ENCODE measurements around the gene KLHL5.

KLHL5 gene

DNA sequence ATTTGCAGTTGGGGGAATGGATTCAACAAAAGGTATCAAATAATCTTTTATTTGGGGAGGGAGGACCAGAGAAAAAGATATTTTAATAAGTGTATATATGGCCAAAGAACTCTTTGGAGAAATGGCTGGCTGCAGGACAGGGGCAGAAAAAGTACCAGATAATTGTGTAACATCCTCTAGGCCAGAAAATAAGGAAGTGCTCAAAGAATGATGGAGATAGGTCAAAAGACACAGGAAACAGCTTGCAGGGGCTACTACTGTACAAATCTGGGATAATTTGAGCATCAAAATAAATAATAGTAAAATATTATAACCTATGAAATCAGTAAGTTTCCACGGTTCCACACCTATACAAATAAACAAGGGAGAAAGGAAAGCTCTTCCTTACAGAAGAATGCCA is 34.8 kb downstream of the KLHL5 start:
- DNase-seq (ENCODE audit: low read depth, low spot score): no peak
- Histone ChIP-seq H3K4me3 (no peak overlapping the region), H3K9me3 (ENCODE audit: low read depth, low read length) (no peaks in the 10 kb centered on the region), H3K9ac (ENCODE audit: insufficient read length) (no peak overlapping the region), H3K36me3 (ENCODE audit: insufficient read depth, low read length) (no peaks in the 10 kb centered on the region), H3K27ac (no peak overlapping the region)
- TF ChIP-seq EZH2 (IDR thresholded peaks at IDR 0.05) (no peak), FOXP2 (optimal IDR thresholded peaks at IDR 0.05; ENCODE audit: control extremely low read depth, extremely low read length, insufficient read depth) (no peak), POLR2AphosphoS5 (IDR thresholded peaks at IDR 0.05; ENCODE audit: borderline replicate concordance, low read depth, low read length) (no peak)

DNA sequence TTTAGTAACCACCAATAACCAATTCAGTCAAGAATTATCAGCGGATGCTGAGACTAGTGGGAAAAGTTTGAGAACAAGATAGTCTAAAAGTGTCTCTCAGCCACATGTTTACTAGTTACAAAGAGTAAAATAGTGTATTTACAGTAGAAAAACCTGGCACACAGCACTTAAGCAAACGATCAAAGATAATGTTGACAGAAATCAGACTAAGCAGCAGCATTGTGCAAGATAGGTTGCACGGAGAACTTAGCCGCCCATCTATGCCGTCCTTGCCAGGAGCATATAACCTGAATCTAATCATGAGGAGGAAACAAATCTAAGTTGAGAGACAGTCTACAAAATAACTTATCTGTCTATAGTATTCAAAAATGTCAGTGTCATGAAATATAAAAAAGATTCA is 35.3 kb downstream of the KLHL5 start:
- no peaks in the 10 kb centered on the region for H3K9me3 ChIP-seq (ENCODE audit: low read depth, low read length)
- TF ChIP-seq FOXP2 (optimal IDR thresholded peaks at IDR 0.05; ENCODE audit: control extremely low read depth, extremely low read length, insufficient read depth) (no peak), POLR2AphosphoS5 (IDR thresholded peaks at IDR 0.05; ENCODE audit: borderline replicate concordance, low read depth, low read length) (no peak), EZH2 (IDR thresholded peaks at IDR 0.05) (no peak)
- DNase-seq (ENCODE audit: low read depth, low spot score): no peak

DNA sequence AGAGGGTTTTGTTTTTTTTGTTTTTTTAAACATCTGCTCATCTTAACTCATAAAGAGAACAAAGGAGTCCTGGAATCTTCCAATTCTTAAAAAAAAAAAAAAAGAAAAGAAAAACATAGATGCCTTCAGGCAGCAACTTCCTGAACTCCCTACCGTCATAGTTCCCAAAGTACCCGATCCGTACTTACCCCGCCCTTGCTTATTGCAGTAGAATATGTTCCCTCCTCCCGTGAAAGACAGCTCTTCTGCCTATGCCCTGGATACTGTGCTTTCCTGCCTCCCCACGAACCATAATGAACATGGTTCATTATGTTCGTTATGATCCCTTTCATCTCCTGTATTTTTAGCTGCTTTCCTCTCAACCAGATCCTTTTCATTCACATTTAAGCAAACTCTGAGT is 40.3 kb downstream of the KLHL5 start:
- Histone ChIP-seq H3K27ac (no peak overlapping the region), H3K9ac (ENCODE audit: insufficient read length) (no peak overlapping the region), H3K36me3 (ENCODE audit: insufficient read depth, low read length) (no peaks in the 10 kb centered on the region), H3K4me3 (no peak overlapping the region), H3K9me3 (ENCODE audit: low read depth, low read length) (no peaks in the 10 kb centered on the region)
- no peak for TF ChIP-seq FOXP2 (optimal IDR thresholded peaks at IDR 0.05; ENCODE audit: control extremely low read depth, extremely low read length, insufficient read depth)
- no peak for TF ChIP-seq POLR2AphosphoS5 (IDR thresholded peaks at IDR 0.05; ENCODE audit: borderline replicate concordance, low read depth, low read length)
- TF ChIP-seq EZH2 (IDR thresholded peaks at IDR 0.05): no peak
- no peak for DNase-seq (ENCODE audit: low read depth, low spot score)

More for the DNA sequence above, 35.3 kb downstream of the KLHL5 start:
- H3K9ac ChIP-seq (ENCODE audit: insufficient read length): no peak overlapping the region
- no peaks in the 10 kb centered on the region for H3K36me3 ChIP-seq (ENCODE audit: insufficient read depth, low read length)
- H3K27ac ChIP-seq: no peak overlapping the region
- H3K4me3 ChIP-seq: no peak overlapping the region

DNA sequence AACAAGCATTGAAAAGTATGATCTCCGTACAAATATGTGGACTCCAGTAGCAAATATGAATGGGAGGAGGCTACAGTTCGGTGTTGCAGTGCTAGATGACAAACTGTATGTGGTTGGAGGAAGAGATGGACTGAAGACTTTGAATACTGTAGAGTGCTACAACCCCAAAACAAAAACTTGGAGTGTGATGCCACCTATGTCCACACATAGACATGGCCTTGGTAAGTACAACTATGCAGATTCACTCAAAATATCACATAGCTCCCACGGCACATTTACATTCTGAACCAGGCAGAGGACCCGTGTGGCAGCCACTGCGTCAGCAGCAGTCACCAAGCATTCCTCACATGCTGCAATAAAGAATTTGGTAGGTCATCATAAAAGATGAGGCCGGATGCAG is 41.3 kb downstream of the KLHL5 start:
- DNase-seq (ENCODE audit: low read depth, low spot score): no peak
- H3K27ac ChIP-seq: no peak overlapping the region
- TF ChIP-seq EZH2 (IDR thresholded peaks at IDR 0.05) (no peak), FOXP2 (optimal IDR thresholded peaks at IDR 0.05; ENCODE audit: control extremely low read depth, extremely low read length, insufficient read depth) (no peak), POLR2AphosphoS5 (IDR thresholded peaks at IDR 0.05; ENCODE audit: borderline replicate concordance, low read depth, low read length) (no peak)
- no peaks in the 10 kb centered on the region for H3K36me3 ChIP-seq (ENCODE audit: insufficient read depth, low read length)
- H3K9me3 ChIP-seq (ENCODE audit: low read depth, low read length): no peaks in the 10 kb centered on the region
- H3K9ac ChIP-seq (ENCODE audit: insufficient read length): no peak overlapping the region
- no peak overlapping the region for H3K4me3 ChIP-seq

DNA sequence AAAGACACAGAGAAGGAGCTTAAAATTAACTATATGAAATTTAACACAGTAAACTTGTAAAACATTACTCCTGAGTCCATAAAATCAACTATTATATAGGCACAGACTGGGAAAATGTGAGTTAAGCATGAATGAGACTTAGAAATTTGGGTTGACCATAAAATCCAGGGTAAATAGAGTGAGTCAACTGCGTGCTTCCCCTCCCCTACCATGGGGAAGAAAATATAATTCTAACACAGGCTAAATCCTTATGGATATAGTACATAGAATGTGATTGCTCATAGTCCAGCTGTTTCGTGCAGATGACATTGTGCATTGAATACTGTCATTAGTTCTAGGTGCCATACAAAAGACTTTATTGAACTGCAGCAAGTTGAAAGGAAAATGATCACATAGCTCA is 42.2 kb downstream of the KLHL5 start:
- TF ChIP-seq FOXP2 (optimal IDR thresholded peaks at IDR 0.05; ENCODE audit: control extremely low read depth, extremely low read length, insufficient read depth) (no peak), POLR2AphosphoS5 (IDR thresholded peaks at IDR 0.05; ENCODE audit: borderline replicate concordance, low read depth, low read length) (no peak), EZH2 (IDR thresholded peaks at IDR 0.05) (no peak)
- DNase-seq (ENCODE audit: low read depth, low spot score): no peak
- H3K9ac ChIP-seq (ENCODE audit: insufficient read length): no peak overlapping the region
- H3K36me3 ChIP-seq (ENCODE audit: insufficient read depth, low read length): no peaks in the 10 kb centered on the region
- H3K4me3 ChIP-seq: no peak overlapping the region
- H3K9me3 ChIP-seq (ENCODE audit: low read depth, low read length): no peaks in the 10 kb centered on the region
- H3K27ac ChIP-seq: no peak overlapping the region

DNA sequence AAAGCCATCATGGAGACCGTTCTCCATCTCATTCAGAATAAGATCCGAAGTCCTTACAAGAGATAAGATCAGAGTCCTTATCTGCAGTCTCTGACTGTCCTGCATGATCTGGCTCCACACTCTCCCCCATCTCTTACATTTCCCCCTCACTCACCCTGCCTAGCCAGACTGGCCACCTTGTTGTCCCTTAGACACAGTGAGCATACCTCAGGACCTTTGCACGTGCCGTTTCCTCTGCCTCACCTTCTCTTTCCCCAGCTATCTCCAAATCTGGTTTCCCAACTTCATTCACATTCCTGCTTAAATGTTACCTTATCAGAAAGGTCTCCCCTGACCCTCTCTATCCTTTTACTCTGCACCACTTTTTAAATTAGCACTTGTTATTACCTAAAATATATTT is 44.0 kb downstream of the KLHL5 start:
- DNase-seq (ENCODE audit: low read depth, low spot score): no peak
- no peaks in the 10 kb centered on the region for H3K36me3 ChIP-seq (ENCODE audit: insufficient read depth, low read length)
- no peak overlapping the region for H3K9ac ChIP-seq (ENCODE audit: insufficient read length)
- no peaks in the 10 kb centered on the region for H3K9me3 ChIP-seq (ENCODE audit: low read depth, low read length)
- H3K4me3 ChIP-seq: no peak overlapping the region
- no peak overlapping the region for H3K27ac ChIP-seq
- TF ChIP-seq EZH2 (IDR thresholded peaks at IDR 0.05) (no peak), FOXP2 (optimal IDR thresholded peaks at IDR 0.05; ENCODE audit: control extremely low read depth, extremely low read length, insufficient read depth) (no peak), POLR2AphosphoS5 (IDR thresholded peaks at IDR 0.05; ENCODE audit: borderline replicate concordance, low read depth, low read length) (no peak)

DNA sequence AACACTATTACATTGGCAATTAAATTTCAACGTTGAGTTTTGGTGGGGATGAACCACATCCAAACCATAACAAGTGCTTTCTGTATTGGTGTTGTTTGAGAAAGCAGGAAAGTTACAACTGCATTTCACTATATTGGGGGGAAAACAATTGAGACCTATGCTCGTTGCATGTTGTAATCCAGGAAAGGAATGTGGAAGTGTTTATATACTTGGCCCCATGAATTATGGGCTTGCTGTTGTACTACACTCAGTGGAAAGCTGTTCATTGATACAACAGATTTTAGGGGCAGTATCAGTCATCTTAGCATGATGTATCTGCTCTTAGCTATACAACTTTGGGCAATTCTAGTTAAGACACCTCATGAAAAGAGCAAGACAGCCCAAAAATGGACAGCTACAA is 52.4 kb downstream of the KLHL5 start:
- Histone ChIP-seq H3K9ac (ENCODE audit: insufficient read length) (no peak overlapping the region), H3K9me3 (ENCODE audit: low read depth, low read length) (no peaks in the 10 kb centered on the region), H3K4me3 (no peak overlapping the region), H3K36me3 (ENCODE audit: insufficient read depth, low read length) (no peaks in the 10 kb centered on the region), H3K27ac (no peak overlapping the region)
- DNase-seq (ENCODE audit: low read depth, low spot score): no peak
- no peak for TF ChIP-seq EZH2 (IDR thresholded peaks at IDR 0.05)
- TF ChIP-seq FOXP2 (optimal IDR thresholded peaks at IDR 0.05; ENCODE audit: control extremely low read depth, extremely low read length, insufficient read depth): no peak
- no peak for TF ChIP-seq POLR2AphosphoS5 (IDR thresholded peaks at IDR 0.05; ENCODE audit: borderline replicate concordance, low read depth, low read length)

DNA sequence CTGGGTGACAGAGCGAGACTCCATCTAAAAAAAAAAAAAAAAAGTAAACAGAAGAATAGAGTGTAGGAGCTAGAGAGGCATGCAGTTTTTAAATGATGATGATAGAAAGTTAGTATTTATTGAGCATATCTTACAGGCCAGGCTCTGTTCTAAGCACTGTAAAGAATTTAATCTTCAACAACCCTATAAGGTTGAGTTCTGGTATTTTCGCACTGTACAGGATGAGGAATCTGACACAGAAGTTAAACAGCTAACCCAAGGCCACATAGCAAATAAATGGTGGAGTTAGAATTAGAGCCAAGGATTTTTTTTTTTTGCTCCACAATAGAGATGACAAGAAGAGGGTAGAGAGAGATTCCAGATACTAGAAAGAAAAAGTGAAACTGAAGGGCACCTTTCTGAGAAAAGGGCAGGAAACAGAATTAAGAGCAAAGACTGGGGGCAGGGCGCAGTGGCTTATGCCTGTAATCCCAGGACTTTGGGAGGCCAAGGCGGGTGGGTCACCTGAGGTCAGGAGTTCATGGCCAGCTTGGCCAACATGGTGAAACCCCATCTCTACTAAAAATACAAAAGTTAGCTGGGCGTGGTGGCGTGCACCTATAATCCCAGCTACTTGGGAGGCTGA is 56.1 kb downstream of the KLHL5 start:
- no peak for DNase-seq (ENCODE audit: low read depth, low spot score)
- Histone ChIP-seq H3K27ac (no peak overlapping the region), H3K9ac (ENCODE audit: insufficient read length) (no peak overlapping the region), H3K36me3 (ENCODE audit: insufficient read depth, low read length) (no peaks in the 10 kb centered on the region), H3K9me3 (ENCODE audit: low read depth, low read length) (no peaks in the 10 kb centered on the region), H3K4me3 (no peak overlapping the region)
- TF ChIP-seq EZH2 (IDR thresholded peaks at IDR 0.05): no peak
- TF ChIP-seq POLR2AphosphoS5 (IDR thresholded peaks at IDR 0.05; ENCODE audit: borderline replicate concordance, low read depth, low read length): no peak
- no peak for TF ChIP-seq FOXP2 (optimal IDR thresholded peaks at IDR 0.05; ENCODE audit: control extremely low read depth, extremely low read length, insufficient read depth)

DNA sequence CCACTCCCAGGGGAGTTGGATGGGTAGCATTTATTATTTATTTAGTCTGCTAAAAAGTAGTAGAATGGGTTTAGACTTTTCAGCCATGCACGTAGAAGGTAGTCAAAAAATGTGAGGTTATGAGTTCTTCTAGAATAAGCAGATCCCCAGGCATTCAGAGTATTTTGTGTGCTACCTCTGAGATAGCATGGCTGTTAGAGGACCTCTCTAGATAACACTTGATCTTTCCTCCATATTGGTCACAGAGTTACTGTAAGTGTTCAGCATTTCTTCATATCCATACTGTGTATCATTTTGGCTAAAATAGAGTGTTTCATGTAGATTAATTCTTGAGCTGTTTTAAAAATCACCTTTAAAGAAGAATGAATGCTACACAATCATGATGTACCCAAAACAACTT is 58.4 kb downstream of the KLHL5 start:
- TF ChIP-seq FOXP2 (optimal IDR thresholded peaks at IDR 0.05; ENCODE audit: control extremely low read depth, extremely low read length, insufficient read depth) (no peak), POLR2AphosphoS5 (IDR thresholded peaks at IDR 0.05; ENCODE audit: borderline replicate concordance, low read depth, low read length) (no peak), EZH2 (IDR thresholded peaks at IDR 0.05) (no peak)
- no peak for DNase-seq (ENCODE audit: low read depth, low spot score)

More for the DNA sequence above, 58.4 kb downstream of the KLHL5 start:
- Histone ChIP-seq H3K9ac (ENCODE audit: insufficient read length) (no peak overlapping the region), H3K4me3 (no peak overlapping the region), H3K36me3 (ENCODE audit: insufficient read depth, low read length) (no peaks in the 10 kb centered on the region), H3K9me3 (ENCODE audit: low read depth, low read length) (no peaks in the 10 kb centered on the region), H3K27ac (no peak overlapping the region)
